HG03575 (cell line): ENCODE measurements around the gene TAF11L2.
"Not testable (repeated sequence)": the region's sequence is repeated elsewhere in the genome, so short reads cannot be mapped to it uniquely, and the experiment has no call there.

Source experiments
- ATAC-seq: cut with Tn5 transposase; IDR thresholded peaks from one replicate; pipeline ENCODE4 v1.9.1; 2021; ENCODE audit not compliant: unreplicated experiment, insufficient number of reproducible peaks, low FRiP score; ENCODE audit errors: extremely low read depth

TAF11L2 gene

DNA sequence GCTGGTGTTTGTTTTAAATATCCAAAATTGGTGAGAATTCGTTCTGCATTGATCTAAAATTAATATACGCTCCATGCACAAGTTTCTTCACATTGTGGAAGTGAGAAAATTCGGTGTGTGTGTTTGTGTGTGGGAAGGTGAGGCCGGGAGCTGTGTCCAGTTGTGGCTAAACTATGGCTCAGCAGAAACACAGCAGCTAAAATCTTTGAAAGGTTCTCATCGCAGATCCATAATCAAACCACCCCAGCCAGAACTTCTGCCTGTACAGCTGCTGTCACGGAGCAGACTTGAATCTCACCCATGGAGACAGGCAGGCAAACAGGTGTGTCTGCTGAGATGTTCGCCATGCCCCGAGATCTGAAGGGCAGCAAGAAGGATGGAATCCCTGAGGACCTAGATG lies at the start of gene TAF11L2:
Gene TAF11L2, plus strand, starts transcription at position 301 of the 400 bp plus-strand sequence.
- ATAC-seq = not testable (repeated sequence)

DNA sequence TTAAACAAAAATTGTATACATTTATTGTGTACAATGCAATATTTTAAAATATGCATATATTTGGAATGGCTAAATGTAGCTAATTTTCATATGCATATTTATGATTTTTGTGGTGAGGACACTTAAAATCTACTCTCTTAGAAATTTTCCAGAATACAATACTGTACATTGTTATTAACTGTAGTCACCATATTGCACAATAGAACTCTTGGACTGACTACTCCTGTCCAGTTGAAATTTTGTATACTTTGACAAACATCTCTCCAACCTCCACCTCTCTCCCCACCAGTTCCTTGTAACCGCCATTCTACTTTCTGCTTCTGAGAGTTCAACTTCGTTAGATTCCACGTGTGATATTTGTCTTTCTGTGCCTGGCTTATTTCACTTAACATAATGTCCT lies 49.2 kb upstream of the TAF11L2 start:
- ATAC-seq = no peak

DNA sequence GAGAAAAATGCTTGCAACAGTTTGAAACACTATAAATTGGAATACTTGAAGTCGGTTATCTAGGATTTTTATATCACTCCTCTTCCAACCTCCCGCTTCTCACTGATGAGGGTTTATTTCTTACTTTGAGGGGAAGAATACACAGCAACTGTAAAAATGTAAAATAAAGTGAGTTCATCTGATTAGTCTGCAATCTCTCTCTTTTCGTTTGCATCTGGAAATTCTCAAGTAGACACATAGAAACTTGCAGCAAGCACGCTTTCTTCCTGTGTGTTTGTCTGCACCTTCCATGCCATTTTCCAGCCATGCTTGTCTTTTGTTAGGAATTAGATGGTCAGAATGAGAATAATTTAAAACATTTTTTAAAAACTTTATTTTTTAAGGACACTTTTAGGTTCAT lies 45.1 kb upstream of the TAF11L2 start:
- ATAC-seq = no peak

DNA sequence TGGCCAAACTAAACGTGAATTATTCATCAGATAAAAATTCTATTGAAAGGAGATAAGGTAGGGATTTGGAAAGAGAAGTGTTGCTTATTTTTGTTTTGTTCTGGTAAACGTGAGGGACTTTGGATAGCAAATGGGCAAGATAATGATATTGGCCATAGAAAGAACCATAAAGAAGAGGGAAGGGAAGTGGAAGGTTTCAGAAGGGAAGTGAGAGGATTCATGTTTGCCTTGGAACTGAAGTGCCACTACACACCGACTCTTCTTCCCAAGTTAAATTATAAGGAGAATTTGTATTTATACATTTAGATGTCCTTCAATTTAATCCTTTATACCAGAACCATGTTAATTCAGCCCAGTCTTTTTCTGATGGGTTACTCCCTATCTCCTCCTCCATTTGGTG lies 42.1 kb upstream of the TAF11L2 start:
- ATAC-seq = no peak

DNA sequence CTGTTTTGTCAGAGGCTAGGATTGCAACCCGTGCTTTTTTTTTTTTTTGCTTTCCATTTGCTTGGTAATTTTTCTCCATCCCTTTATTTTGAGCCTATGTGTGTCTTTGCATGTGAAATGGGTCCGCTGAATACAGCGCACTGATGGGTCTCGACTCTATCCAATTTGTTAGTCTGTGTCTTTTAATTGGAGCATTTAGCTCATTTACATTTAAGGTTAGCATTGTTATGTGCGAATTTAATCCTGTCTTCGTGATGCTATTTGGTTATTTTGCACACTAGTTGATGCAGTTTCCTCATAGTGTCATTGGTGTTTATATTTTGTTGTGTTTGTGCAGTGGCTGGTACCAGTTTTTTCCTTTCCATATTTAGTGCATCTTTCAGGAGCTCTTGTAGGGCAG lies 36.2 kb upstream of the TAF11L2 start:
- ATAC-seq = no peak

DNA sequence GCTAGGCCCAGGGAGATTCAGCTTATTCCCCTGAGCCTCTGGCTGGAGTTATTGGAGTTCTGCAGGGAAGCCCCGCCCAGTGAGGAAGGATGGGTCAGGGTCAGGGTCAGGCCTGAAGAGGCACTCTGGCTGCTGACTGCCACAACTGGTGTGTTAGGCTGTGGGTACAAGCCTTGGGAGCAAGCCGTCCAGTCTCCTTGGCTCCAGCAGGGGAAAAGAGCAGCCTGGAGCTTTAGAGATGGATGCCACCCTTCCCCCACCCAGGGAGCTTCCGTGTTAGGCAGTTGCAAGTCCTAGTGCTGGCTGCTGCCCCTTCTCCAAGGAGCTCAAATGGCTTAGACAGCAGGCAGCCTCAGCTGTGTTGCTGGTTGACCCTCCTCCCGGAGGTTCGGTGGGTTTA lies 34.4 kb upstream of the TAF11L2 start:
- ATAC-seq = no peak

DNA sequence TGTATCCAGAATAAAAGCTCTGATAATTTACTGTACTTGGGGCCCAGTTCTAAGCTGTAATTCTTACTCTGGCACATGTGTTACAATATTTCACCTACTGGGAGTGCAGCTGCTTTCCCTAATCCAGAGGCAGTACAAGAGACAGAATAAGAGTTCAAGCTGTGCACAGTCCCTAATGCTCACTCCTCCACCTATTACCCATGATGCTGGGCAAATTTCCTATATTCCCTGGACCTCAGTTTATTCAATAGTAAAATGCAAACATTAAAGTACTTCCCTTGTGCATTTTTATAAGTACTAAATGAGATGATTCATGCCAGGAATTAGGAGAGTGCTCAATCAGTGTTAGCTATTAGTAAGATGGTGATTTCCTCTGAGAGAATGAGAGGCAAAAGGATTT lies 28.0 kb upstream of the TAF11L2 start:
- ATAC-seq = no peak

DNA sequence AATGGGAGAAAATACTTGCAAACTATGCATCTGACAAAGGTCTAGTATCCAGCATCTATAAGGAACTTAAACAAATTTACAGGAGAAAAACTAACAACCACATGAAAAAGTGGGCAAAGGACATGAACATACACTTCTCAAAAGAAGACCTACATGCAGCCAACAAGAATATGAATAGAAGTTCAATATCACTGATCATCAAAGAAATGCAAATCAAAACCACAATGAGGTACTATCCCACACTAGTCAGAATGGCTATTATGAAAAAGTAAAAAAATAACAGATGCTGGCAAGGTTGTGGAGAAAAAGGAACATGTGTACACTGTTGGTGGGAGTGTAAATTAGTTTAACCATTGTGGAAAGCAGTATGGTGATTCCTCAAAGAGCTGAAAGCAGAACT lies 23.0 kb upstream of the TAF11L2 start:
- not testable (repeated sequence) for ATAC-seq

DNA sequence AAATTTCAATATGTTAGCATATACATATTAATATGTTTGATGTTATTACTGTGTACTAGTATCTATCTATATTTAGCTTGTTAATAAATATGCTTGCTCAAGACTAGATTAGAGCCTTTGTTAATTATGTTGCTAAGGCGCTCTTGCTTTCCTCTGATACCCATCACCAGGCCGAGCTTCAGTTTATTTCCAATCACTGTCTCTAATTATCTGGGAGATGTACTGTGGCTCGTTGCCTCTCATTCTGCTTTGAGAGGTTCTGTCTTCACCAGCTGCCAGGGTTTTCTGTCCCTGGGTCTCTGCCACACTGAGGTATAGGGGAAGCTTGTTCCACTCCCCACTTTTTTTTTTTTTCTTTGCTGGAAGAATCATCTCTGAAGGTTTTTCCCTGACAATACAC lies 21.0 kb upstream of the TAF11L2 start:
- ATAC-seq = no peak

DNA sequence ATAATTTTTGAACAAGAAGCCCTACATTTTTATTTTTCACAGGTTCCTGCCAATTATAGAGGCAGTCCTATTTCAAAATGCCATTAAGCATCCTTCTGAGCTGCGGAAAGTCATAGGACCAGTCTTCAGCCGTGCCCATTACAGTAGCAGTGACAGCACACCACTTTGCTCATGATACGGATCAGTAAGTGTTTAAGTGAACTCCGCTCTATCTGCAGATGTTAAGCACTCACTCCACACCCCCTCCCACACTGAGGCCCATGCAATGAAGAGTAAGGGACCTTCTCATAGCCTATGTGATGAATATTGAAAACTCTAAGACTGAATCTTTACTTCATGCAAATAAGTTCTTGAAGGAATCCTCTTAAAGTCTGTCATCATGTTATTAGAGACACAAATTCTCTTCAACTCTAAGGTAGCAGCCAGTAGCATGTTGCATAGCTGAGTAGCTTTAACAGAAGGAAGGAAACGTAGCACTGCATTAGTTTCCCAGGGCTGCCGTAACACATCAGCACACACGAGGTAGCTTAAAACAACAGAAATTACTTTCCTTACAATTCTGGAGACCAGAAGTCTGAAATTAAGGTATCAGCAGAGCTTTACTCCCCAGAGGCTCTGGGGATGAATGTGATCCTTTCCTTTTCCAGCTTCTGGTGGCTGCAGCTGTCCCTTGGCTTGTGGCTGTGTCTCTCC lies 20.3 kb upstream of the TAF11L2 start:
- no peak for ATAC-seq

DNA sequence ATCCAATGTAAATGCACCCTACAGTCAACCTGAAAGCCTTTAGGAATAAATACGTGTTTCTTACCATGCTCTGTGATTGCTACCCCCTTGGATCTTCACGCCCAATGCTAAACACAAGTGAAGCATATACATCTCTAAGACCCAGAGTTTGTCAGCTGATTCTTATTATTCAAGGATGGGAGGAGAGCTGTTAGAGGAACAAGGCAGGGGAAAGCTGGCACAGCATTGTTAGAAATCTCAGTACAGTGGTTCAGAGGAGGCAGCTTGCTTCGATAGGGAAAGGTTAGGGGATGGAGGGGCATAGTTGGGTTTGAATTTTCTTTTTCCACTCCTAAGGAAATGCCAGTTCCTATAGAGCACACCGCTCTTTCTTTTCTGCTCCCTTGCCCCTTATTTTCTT lies 16.7 kb upstream of the TAF11L2 start:
- no peak for ATAC-seq

DNA sequence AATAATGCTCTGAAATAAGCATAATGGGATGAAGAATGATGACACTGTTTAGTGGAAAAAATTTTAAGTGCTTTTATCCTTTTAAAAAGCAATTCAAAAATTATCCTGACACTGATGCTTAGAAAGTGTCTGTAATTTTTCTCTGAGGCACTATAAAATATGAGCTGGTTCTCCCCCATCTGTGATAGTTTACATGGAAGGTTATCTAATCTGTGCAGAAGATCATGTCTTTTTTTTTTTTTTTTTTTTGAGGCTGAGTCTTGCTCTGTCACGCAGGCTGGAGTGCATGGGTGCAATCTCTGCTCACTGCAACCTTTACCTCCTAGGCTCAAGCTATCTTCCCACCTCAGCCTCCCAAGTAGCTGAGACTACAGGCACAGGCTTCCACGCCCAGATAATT lies 15.2 kb upstream of the TAF11L2 start:
- ATAC-seq = no peak

DNA sequence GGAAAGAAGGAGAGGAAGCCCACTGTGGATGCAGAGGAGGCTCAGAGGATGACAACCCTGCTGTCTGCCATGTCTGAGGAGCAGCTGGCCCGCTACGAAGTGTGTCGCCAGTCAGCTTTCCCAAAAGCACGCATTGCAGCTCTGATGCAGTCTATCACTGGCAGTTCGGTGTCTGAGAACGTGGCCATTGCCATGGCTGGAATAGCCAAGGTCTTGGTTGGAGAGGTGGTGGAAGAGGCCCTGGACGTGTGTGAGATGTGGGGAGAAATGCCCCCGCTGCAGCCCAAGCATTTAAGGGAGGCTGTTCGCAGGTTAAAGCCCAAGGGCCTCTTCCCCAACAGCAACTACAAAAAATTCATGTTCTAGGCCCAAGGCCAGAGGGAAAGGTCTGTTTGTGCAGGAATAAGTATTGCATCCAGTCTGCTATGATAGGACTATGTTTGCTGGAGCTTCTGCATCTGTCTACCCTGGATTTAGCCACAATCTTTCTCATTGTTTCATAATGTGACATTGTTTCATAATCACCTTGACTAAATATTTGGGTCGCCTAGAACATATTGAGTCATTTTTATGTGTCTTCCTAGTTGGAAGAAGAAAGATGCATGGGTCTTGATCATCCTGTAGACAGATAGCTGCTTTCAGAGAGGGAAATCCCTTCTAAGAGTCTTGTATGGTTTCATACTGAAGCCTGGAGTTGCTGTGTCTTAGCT lies 11.4 kb upstream of the TAF11L2 start:
- not testable (repeated sequence) for ATAC-seq

DNA sequence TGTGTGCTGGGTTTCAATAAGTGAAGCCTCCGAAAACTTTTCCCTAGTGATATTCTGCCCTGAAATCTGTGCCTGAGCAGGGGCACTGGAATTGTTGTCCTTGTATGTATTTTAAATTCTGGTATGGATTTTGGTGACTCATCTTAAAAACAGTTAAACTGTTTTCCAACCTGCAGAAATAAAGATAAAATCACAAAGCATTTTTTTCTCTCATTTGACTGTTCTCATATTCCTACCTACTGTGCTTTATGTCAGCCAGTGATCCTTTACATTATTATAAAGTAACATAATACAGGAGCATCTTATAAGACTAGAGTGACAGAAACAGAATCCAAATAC lies 10.9 kb upstream of the TAF11L2 start:
- ATAC-seq = no peak

DNA sequence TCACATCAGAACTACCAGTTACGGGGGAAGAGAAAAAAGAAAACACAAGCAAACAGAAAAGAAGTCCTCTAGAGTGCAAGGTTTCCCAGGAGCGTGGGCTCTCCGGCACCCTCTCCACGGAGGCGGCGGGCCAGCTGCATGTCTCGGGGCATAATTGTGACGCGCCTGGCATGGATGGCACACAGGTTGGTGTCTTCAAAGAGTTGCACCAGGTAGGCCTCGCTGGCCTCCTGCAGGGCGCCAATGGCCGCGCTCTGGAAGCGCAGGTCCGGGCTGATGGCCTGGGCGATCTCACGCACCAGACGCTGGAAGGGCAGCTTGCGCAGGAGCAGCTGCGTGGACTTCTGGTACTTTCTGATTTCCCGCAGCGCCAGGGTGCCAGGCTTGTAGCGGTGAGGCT lies 6.8 kb upstream of the TAF11L2 start:
- not testable (repeated sequence) for ATAC-seq

DNA sequence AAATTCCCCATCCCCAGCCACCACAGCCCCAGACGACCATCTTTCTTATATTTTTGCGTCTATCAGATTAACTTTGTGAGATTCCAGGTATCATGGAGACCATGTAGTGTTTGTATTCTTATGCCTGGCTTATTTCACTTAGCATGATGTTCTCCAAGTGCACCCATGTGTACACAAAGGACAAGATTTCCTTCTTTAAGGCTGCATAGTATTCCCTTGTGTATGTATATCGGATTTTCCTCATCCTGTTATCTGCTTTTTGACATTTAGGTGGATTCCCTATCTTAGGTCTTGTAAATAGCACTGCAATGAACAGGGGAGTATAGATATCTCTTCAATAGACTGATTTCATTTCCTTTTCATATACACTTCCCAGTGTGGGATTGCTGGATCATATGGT lies 5.3 kb upstream of the TAF11L2 start:
- no peak for ATAC-seq

DNA sequence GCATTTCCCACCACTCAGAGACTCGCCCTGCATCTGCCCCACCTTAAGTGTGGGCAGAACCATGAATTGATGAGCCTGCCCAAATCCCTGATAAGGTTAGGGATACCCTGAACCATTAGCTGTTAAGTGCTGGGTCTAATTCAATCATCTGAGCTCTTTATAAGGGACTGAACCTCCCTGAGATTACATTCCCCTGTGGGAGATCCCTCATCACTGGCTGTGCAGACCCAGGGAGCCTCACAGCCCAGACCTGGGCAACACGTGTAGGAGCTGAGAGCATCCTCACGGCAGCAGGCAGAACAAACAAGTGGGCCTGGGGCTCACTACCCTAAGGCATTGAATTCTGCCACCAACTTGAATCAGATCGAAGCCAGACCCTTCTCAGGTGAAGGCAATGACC lies 585 bp upstream of the TAF11L2 start:
- no peak for ATAC-seq

DNA sequence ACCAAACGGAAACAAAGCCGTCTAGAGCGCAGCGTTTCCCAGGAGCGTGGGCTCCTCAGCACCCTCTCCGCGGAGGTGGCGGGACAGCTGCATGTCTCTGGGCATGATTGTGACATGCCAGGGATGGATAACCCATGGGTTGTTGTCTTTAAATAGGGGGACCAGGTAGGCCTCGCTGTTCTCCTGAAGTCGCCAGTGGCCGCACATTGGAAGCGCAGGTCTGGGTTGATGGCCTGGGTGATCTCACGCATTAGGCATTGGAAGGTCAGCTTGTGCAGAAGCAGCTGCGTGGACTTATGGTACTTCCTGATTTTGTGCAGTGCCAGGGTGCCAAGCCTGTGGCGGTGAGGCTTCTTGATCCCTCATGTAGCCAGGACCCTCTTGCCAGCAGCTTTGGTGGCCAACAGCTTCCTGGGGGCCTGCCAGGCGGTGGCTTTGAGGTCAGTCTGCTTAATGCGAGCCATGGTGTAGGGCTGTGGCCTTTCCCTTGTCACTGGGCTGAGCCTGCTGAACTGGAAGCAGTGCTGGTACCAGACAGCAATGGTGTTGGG lies 13.8 kb downstream of the TAF11L2 start:
- ATAC-seq = no peak

DNA sequence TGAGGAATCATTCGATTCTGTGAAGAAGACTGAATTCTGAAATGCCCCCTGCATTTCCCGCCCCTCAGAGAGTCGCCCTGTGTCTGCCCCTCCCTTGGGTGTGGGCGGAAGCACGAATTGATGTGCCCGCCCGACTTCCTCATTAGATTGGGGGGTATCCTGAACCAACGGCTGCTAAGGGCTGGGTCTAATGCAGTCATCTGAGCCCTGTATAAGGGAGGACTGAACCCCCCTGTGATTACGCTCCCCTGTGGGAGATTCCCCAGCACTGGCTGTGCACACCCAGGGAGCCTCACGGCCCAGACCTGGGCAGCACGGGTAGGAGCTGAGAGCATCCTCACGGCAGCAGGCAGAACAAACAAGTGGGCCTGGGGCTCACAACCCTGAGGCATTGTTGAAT lies 19.5 kb downstream of the TAF11L2 start:
- not testable (repeated sequence) for ATAC-seq

DNA sequence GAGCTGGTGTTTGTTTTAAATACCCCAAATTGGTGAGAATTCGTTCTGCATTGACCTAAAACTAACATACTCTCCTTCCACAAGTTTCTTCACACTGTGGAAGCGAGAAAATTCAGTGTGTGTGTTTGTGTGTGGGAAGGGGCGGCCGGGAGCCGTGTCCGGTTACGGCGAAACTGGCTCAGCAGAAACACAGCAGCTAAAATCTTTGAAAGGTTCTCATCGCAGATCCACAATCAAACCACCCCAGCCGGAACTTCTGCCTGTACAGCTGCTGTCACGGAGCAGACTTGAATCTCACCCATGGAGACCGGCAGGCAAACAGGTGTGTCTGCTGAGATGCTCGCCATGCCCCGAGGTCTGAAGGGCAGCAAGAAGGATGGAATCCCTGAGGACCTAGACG lies 20.0 kb downstream of the TAF11L2 start, which contains the start of gene TAF11L3:
Gene TAF11L3, plus strand, starts transcription at position 301 of the 400 bp plus-strand sequence.
- not testable (repeated sequence) for ATAC-seq
